ENCODE data around the gene ARRDC1.
"Not testable (repeated sequence)": the region's sequence is repeated elsewhere in the genome, so short reads cannot be mapped to it uniquely, and the experiment has no call there.

ARRDC1 gene

DNA sequence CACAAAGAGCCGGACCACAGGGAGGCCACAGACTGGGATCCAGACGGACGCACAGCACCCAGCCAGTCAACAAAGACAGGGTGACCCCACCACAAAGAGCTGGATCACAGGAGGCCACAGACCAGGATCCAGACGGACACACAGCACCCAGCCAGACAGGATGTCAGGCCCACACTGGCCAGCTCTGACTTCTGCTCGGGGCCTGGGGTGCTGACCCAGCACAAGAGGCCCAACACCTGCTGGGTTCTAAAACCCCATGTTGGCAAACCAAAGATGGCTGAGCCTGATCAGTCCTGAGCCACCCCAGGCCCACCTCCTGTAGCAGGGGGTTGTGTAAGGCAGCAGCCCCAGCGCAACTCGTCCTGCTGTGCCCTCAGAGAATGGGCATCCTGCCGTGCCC lies 21.5 kb upstream of the ARRDC1 start:
- DNase-seq (ENCODE audit: low read depth) = no peak

DNA sequence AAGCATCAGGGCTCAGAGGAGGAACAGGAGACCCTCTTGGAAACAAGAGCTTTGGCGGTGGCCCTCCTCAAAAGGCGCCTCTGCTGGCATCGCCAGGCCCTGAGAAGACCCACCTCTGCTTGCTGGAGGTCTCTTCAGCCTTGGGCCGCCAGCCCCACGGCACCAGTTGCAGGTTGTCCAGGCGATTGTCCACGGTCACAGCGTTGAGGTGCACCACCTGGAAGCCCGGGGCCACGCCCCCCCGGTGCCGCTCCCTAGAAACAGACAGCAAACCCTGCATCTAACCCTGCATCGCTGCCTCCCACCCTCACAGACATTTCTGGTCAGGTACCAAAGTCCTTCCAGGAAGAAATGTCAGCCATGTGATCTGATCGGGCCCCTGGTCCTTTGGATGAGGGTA lies 18.6 kb upstream of the ARRDC1 start:
- no peak for DNase-seq (ENCODE audit: low read depth)

DNA sequence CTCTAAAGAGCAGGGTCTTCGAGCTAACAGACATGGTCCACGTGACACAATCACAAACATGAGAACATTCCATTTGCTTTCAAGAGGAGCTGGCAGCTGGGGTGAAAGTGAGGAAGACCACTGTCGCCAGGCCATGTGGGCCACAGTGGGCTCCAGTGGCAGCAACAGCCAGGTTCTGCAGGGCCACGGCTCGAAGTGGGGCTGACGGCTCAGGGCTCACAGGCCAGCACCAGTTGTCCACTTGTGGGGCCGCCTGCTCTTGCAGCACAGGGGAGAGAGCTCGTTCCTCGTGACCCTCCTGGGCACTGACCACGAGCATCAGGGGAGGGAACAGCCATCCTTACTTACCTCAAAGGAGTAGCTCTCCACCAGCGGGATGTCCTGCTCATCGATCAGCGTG lies 17.2 kb upstream of the ARRDC1 start:
- no peak for DNase-seq (ENCODE audit: low read depth)

DNA sequence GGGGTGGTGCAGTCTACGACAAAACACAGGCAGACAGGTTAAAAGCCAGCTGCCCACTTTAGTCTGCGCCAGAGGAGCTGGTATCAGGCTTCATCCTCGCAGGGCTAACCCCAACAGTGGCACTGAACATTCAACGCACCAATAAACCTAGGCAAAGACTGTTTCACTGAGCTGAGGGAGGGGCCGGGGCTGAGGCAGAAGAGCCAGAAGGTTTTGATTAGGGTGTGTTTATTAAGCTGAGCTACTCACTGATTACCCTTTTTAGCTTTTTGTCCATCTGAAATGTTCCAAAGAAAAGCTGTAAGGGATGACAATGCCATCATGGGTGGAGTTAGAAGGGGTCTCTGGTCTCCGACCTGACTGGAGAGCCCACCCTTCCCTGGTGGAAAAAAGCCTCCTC lies 16.6 kb upstream of the ARRDC1 start:
- DNase-seq (ENCODE audit: low read depth) = no peak

DNA sequence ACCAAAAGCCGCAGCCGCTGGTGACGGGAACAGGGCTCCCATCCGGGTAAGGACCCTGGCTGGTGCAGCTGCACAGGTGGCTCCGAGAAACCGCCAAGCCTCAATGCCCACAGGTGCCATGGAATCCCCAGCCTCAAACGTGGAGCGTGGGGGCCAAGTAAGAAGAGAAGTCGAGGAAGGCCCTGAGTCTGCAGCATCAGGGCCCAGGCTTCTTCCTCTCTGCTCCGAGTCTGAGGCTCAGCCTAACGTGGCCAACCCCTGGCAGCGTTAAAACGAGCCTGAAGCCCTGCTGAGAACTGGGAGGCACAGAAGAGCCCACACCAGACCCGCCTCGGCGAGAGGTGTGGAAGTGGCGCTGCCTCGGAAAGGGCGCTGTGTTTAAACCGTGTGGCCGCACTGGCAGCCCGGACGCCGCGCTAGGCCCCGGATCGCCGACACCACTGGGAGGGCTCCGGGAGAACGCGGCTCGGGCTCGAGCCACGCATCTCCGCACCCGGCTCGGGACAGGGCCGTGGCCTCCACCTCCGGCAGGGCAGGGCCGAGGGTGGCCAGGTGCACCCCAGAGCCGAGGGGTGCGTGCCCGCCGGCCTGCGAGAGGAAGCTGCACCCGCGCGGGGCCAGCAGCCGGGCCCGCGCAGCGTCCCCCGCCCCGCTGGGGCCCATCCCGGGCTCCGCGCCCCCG lies 15.9 kb upstream of the ARRDC1 start:
- no peak for DNase-seq (ENCODE audit: low read depth)

DNA sequence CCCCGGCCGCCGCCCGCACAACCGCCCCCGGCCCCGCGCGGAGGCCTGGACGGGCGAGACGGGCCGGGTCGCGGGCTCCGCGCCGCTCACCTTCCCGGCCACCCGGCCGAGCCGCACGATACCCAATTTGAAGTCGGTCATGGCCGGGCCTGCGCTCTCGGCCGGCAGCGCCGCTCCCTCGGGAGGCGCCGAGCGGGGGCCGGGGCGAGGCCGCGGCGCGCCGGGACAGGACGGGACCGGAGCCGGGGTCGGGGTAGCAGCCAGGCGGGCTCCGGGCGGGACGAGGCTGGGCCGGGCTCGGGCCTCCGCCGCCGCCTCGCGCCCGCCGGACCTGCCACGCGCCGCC lies 15.4 kb upstream of the ARRDC1 start:
- DNase-seq (ENCODE audit: low read depth) = no peak

DNA sequence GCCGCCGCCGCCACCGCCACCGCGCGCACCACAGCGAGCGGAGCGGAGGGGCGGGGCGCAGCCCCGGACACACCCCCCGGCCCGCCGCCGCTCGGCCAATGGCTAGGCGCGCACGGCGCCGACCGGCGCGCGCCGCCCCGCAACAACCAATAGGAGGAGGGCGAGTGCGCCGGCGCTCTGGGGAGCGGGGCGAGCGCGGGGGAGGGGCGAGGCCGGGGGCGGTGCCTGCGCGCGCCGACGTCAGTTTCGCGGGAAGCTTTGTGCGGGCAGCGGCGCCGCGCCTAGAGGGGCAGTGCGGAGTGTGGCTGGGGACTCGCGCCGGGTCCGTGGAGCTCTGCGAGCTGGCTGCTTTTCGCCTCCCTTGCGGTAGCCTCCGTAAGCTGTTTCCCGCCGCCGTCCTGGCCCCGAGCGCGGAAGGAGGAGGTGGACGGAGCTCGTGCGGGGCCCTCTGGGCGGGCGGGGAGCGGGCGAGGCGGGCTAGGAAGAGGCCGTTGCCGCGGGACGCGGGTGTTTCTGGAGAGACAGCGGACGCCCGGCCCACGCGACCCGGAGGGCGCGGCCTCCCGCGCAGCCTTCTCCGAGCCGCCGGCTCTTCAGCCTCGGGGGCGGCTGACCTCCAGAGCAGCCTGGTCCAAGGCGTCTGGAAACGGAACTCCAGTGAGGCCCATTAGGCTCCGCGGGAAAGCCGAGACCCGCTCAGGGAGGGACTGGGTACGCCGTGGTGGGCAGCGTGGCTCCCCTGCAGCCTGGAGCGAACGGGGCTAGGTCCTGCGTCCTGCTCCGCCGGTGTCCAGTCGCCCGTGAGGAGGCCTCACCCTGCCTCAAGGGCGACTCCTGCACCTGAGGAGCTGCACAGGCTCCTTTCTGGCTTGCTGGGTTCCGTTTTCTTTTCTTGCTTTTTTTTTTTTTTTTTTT lies 14.8 kb upstream of the ARRDC1 start, which contains the start of gene ZMYND19:
ZMYND19 (minus strand) TSS at position 44 of the 915 bp plus-strand sequence. CDS start 249 bp downstream, outside the sequence.
- DNase-seq (ENCODE audit: low read depth) = no peak

DNA sequence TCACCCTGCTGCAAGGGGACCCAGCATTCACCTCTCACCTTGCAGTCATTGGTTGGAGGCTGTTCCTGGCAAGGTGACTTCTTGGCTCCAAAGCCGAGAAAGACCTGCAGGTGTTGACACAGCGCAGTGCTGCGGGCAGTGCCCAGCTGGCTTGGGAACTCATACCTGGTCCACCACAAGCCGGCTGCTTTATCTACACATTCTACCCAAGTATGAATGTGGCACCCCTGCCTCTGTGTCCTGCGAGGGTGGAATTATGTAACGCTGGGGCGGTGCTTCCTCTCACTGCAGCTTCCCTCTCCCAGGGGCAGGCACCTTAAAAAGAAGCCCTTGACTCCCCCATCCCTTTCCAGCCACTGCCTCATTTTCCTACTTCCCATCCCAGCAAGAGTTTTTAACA lies 12.7 kb upstream of the ARRDC1 start:
- no peak for DNase-seq (ENCODE audit: low read depth)

DNA sequence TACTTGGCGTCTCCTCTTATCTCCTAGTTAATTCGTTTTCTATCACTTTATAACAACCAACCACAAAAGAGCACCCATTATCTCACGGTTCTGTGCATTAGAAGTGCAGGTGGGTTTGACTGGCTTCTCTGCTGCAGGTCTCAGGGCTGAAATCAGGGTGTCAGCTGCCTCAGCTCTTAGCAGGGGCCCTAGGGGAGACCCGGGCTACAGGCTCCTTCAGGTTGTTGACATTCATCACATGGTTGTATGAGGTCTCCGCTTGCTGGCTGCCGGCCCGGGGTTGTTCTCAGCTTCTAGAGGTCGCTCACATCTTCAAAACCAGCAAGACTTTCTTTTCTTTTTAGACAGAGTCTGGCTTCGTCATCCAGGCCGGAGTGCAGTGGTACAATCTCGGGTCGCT lies 12.3 kb upstream of the ARRDC1 start:
- DNase-seq (ENCODE audit: low read depth) = no peak

DNA sequence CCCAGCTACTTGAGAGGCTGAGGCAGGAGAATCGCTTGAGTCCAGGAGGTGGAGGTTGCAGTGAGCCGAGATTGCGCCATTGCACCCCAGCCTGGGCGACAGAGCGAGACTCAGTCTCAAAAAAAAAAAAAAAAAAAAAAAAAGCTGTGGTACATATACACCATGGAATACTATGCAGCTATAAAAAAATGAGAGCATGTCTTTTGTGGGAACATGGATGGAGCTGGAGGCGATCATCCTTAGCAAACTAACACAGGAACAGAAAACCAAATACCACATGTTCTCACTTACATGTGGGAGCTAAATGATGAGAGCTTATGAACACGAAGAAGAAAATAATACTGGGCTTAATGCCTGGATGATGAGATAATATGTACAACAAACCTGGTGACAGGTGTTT lies 8.9 kb upstream of the ARRDC1 start:
- DNase-seq (ENCODE audit: low read depth) = not testable (repeated sequence)

DNA sequence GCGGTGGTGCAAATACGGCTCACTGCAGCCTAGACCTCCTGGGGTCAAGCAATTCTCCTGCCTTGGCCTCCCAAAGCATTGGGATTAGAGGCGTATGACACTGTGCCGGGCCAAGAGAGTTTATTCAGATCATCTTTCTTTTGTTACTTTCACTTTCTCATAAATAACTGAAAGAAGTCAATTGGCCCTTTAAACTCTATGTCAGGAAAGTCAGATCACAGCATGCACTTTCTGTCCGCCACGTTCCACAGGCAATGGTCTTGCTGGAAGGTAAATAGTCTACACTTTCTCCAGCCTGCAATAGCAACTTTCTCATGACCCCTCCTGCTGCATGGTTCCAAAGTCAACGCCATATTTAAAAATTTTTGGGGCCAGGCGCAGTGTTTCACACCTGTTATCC lies 6.5 kb upstream of the ARRDC1 start:
- no peak for DNase-seq (ENCODE audit: low read depth)

DNA sequence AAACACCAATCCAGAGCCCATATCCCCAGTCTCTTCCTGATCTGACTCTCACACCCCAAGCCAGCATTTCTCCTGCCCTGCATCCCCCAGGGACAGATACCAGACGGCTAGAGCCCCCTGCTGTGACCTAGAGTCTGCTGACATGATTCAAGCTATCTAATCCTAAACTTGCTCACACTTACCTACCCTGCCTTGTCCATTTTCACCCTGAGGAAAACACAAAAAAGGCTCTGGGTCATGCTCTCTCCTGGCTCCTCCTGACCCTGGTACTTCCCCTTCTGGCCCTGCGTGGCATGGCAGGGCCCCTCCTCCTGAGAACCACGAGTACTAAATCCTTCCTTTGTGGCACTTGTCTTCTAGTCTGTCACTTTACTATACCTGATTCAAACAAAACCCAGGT lies 2.8 kb upstream of the ARRDC1 start:
- no peak for DNase-seq (ENCODE audit: low read depth)

DNA sequence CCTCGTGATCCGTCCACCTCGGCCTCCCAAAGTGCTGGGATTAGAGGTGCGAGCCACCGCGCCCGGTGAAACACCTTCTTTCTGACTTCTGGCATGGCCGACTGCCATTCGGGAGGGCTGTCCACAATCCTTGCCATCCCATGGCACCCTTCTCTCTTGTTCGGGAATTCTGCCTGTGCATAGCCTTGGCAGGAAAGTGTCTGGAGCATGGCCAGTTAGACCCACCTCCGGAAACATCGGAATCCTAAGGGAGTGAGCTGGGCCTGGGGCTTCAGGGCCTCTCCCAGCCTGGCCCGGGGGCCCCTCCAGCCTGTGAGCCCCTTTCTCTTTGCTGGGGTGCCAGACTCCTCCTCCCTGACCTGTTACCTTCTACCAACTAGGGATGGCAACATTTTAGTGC lies 1.6 kb upstream of the ARRDC1 start:
- DNase-seq (ENCODE audit: low read depth) = no peak

DNA sequence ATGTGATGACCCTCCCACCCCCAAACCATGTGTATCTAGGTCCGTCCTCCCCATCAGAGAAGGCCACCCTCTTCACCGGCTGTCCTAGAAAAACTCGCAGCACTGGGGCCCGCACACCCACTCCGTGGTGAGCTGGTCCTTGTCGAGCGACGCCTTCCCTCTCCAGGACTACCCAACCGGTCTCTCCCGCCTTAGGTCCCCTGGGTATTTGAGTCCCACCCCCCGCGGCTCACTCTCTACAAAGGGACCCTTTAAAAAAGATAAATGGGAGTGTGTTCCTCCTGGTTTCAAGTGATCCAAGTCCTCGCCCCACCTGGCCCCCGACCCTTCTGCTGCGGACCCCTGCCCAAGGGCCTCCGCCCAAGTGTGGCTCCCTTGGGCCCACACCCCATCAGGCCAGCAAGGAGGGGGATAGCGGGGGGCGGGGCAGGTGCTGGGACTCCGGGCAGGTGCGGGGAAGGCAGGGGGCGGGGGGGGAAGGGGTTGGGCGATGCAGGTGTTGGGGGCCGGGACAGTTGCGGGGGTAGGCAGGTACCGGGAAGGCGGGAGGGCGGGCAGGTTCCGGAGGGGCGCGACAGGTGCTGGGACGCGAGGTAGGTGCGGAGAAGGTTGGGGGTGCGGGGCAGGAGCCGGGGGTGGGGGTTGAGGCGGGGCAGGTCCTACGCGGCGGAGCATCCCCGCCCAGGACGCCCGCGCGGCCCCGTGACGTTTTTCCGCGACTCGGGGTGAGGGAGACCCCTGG lies 970 bp upstream of the ARRDC1 start:
- no peak for DNase-seq (ENCODE audit: low read depth)

DNA sequence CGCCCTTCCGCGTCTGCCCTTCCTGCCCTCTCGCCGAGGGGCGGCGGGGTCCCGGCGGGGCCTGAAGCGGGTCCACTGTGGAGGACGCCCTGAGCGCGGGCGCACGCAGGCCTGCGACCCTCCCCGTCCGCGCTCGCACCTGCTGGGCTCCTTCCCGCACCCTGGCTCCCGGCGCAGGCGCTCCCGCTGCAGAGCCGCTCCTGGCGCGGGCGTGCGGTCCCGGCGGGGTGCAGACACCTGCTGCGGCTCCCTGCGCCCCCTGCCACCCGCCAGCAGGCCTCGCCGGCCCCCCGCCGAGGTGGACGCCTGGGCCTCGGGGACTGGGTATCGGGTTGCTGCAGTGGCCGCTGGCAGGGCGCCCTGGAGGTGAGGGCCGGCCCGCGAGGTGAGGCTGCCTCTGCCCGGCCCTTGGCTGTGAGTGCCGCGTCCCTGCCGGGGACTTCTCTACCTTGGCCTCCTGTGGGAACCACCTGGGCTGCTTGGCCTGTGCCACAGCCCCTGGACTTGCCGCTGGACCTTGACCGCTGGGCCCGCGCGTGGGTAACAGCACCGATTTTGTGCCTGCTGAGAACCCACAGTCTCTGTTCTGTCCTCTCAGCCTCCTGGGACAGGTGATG lies 627 bp downstream of the ARRDC1 start:
- DNase-seq (ENCODE audit: low read depth) = no peak

DNA sequence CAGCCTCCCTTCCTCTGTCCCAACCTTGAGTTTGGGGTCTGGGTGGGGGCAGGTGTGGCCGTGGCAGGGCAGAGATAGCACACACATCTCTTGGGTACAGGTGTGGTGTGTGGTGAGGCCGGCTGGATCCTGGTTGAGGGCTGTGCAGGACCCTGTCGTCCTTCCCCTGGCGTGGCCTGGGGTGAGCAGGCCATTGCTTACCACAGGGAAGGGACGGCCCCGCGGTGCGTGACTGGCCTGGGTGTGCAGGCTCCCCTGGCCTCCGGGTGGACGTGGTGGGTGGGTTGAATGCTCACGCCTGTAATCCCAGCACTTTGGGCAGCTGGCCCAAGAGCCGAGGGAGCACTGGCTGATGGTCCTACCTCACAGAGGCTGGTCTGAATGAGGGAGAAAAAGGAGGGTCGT lies 1.2 kb downstream of the ARRDC1 start:
- DNase-seq (ENCODE audit: low read depth) = no peak

DNA sequence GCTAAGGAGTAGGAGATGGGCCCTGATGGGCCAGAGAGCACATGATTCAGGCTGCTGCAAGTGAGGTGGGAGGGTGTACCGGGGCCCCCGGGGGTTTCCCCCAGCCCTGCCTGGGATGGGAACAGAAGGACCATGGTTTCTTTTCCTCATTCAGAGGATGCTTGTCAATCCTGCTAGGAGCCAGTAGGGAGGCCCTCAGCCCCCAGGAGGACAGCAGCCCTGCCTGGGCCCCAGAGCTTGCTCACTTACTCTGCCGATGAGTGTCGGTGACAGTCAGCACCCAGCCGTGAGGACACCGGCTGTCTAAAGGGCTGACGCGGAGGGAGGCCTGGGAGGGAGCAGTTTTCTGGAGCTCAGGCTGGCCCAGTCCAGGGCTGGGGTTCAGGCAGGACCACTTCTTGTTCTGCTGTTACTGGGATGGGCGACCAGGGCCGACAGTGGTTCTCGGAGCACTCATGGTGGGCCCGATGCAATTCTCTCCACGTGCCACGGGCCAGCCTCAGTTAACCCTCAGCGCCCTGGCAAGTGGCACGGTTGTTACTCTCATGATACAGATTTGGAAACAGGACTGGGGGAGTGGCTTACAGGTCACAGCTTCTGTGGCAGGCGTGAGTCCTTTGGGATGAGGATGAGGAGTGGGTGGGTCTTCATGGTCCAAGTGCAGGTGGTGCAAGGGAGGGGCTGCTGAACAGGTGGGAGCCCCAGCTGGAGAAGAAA lies 1.8 kb downstream of the ARRDC1 start:
- DNase-seq (ENCODE audit: low read depth) = no peak

DNA sequence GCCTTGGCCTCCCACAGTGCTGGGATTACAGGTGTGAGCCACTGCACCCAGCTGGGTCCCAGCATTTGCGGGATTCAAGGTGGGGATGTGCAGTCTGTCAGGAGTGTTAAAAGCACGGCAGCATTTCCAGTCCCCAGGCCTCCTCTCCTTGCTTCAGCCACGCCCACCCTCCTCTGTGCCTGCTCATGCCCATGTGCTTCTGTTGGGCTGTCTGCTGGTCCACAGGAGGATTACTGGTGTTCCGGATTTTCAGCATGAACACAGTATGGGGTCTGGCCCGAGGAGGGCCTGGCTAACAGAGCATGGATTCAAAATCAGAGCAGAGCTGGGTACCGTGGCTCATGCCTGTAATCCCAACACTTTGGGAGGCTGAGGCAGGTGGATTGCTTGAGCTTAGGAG lies 5.5 kb downstream of the ARRDC1 start:
- DNase-seq (ENCODE audit: low read depth) = no peak

DNA sequence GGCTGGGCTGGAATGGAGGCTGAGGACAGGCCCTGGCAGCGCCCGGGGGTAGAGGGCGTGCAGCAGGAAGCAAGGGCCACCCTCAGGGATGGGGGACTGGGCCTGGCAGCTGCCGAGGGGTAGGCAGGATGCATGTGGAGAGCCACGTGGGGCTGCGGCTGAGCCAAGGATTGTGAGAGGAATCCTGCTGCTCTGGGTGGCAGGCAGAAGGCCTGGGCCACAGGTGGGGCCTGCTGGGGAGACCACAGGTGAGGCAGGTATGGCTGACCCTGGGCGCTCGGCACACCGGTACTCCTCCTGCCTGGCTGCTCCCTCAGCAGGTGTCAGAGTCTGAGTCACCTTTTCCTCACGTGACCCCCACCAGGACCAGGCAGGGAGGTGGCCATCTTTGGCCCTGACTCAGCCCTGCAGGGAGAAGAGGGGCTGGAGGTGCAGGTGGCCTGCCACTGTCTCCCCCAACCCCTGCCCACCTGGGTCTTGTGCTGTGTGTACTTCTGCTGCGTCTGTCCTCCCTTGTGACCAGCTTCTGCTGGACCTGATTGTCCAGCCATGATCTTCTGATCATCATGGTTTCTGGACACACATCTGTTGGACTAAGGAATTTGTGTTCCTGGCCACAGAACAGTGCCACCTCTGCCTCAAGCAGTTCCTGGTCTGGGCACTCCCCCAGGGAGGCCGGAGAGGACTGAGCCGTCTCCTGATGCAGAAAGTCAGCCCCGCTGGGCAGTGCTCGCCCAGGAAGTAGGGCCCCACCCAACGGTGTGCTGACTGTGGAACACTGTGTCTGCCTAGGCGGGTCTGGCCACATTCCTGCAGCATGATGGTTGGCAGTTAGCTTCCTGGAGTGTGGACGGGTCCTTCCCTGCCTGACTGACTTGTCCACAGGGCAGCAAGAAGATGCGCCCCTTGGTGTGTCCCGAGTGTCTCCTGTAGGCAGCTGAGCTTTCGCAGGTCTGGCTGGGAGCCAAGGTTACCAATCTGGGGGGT lies 6.4 kb downstream of the ARRDC1 start:
- no peak for DNase-seq (ENCODE audit: low read depth)

DNA sequence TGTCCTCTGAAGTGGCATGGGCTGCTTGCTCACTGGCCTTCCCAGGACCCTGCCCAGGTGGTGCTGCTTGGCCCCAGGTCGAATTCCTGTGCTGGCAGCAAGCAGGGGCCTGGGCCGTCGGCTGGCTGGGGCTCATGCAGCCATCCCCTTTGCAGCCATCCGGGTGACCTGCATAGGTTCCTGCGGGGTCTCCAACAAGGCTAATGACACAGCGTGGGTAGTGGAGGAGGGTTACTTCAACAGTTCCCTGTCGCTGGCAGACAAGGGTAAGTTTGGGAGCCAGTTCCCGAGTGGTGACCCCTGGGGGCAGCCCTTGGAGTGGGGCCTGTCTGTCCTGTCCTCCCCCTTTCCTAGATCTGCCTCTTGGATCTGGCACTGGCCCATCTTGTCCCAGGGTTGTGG lies 7.3 kb downstream of the ARRDC1 start:
- no peak for DNase-seq (ENCODE audit: low read depth)

DNA sequence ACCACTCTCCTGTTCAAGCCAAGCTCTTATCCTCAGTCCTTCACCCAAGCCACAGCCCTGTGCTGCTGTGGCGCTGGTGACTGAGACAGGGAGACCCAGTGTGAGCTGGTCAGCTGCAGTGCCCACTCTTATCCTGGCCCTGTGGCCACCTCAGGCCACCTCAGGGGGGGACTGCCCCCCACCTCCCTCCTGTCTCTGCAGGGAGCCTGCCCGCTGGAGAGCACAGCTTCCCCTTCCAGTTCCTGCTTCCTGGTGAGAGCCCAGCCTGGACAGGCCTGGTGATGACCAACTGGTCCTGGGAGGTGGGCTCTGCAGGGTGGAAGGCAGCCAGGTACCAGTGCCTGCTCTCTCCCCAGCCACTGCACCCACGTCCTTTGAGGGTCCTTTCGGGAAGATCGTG lies 7.8 kb downstream of the ARRDC1 start:
- DNase-seq (ENCODE audit: low read depth) = no peak

Measured in non-pigmented ciliary epithelial cell (primary cell).